Panc1 (cell line): Measurements from ENCODE around the gene CDH16. TPM values are rescaled to one million over a fixed set of nuclear protein-coding genes. Genes with fewer than 3 reads are reported as not detected.

Source experiments
- ATAC-seq: fragments of 200-7000 bp; cut with Tn5 transposase; 2 replicates; pipeline ENCODE4 v1.9.1; 2020; ENCODE audit warnings: mild to moderate bottlenecking, moderate library complexity
- BruUV-seq: library from RNA; stranded (reverse); fragments of 400-500 nt; replicated peaks from 2 replicates; lab custom pipeline; 2021; lab: Mats Ljungman, UMichigan
- CTCF ChIA-PET: fragments of 300-600 bp; sonication (Branson Sonifier 250); formaldehyde crosslinking; loops from one replicate; lab custom pipeline; 2022; ENCODE audit warnings: antibody characterized with exemption; lab: Charles Lee
- POLR2A ChIA-PET: fragments of 300-600 bp; sonication (Branson Sonifier 250); formaldehyde crosslinking; loops from one replicate; lab custom pipeline; 2022; ENCODE audit warnings: antibody characterized with exemption; lab: Charles Lee
- DNase-seq: peaks from one replicate; pipeline ENCODE4 v3.0.0-alpha.2; 2010; ENCODE audit warnings: low read depth, low spot score
- H3K27ac ChIP-seq: 2 replicates; pipeline ENCODE4 v1.5.1; 2011; ENCODE audit warnings: mild to moderate bottlenecking, low read length, inconsistent platforms
- H3K27me3 ChIP-seq: fragments of 200-500 bp; sonication (Bioruptor generic); 2 replicates; pipeline ENCODE4 v1.6.0; 2014; ENCODE audit warnings: low read length, inconsistent platforms; ENCODE audit not compliant: control insufficient read depth, insufficient read depth
- H3K36me3 ChIP-seq: fragments of 200-500 bp; sonication (Bioruptor generic); 2 replicates; pipeline ENCODE4 v1.5.1; 2014; ENCODE audit warnings: inconsistent platforms, mild to moderate bottlenecking, low read length, moderate library complexity; ENCODE audit not compliant: control insufficient read depth, insufficient read depth
- H3K4me1 ChIP-seq: 2 replicates; pipeline ENCODE4 v1.5.1; 2011; ENCODE audit warnings: inconsistent platforms, mild to moderate bottlenecking, low read length, moderate library complexity; ENCODE audit not compliant: control insufficient read depth, insufficient read depth
- H3K4me3 ChIP-seq, 2 experiments: 2 replicates each; pipeline ENCODE4 v1.5.1; 2011 to 2012; ENCODE audit warnings: low read depth in 2 of 2, low read length in 2 of 2, mild to moderate bottlenecking in 2 of 2, inconsistent platforms in 1 of 2, moderate library complexity in 1 of 2
- H3K9me3 ChIP-seq: fragments of 200-500 bp; sonication (Bioruptor generic); 2 replicates; pipeline ENCODE4 v1.5.1; 2014; ENCODE audit warnings: low read depth, mild to moderate bottlenecking, inconsistent platforms, low read length, moderate library complexity; ENCODE audit not compliant: control insufficient read depth, insufficient read depth
- CTCF ChIP-seq: fragments of 450-650 bp; IDR thresholded peaks from 2 replicates; pipeline ENCODE4 v1.5.1; 2017; ENCODE audit warnings: mild to moderate bottlenecking
- POLR2AphosphoS5 ChIP-seq: IDR thresholded peaks from 2 replicates; pipeline ENCODE4 v1.6.1; 2012; ENCODE audit warnings: mild to moderate bottlenecking, low read depth, low read length, moderate library complexity
- REST ChIP-seq, 2 experiments: IDR thresholded peaks; 2 replicates each; pipeline ENCODE4 v1.6.1; 2011 to 2012; ENCODE audit warnings: low read depth in 2 of 2, control low read depth in 1 of 2, low read length in 1 of 2, mild to moderate bottlenecking in 1 of 2, moderate library complexity in 1 of 2; ENCODE audit not compliant: insufficient read depth in 1 of 2
- SIN3A ChIP-seq: IDR thresholded peaks from 2 replicates; pipeline ENCODE4 v1.6.1; 2012; ENCODE audit warnings: low read depth, mild to moderate bottlenecking, low read length, moderate library complexity, borderline replicate concordance; ENCODE audit not compliant: insufficient read depth
- TCF7L2 ChIP-seq: IDR thresholded peaks from 2 replicates; pipeline ENCODE4 v1.6.1; 2011; ENCODE audit warnings: mild to moderate bottlenecking, low read depth, low read length, inconsistent platforms
- in situ Hi-C: cut with HindIII; loops from 2 replicates; pipeline ENCODE4 v1.10.0; 2016; ENCODE audit warnings: low sequenced_read_pairs, low pct_unique_long_range_greater_than_20kb
- intact Hi-C: fragments of 100-400 bp; cut with micrococcal nuclease; formaldehyde crosslinking; loops from one replicate; pipeline ENCODE4 v1.10.0; 2022; ENCODE audit not compliant: unreplicated experiment
- total RNA-seq: library from RNA; stranded (reverse); gene quantifications from one replicate; pipeline ENCODE4 v1.2.1, GENCODE V29; 2021; ENCODE audit not compliant: unreplicated experiment

CDH16 gene
- total RNA-seq, 1 experiment from 2014 or later, result not detected

GRCh38 chr16:66926961-66927436, 8.3 kb upstream of the CDH16 start:
- no peaks in the 10 kb centered on the region for H3K36me3 ChIP-seq
- H3K9me3 ChIP-seq, result no peaks in the 10 kb centered on the region
- ATAC-seq, result peak; percentile 54
- CTCF ChIA-PET, result no interaction called here
- DNase-seq, result no peak
- POLR2A ChIA-PET, result no interaction called here
- no peaks in the 10 kb centered on the region for H3K27me3 ChIP-seq
- H3K27ac ChIP-seq, result no peak overlapping the region
- TF ChIP-seq POLR2AphosphoS5 (no peak), SIN3A (no peak)
- intact Hi-C loops (no loop called here), in situ Hi-C loops (no loop called here)
- peaks cover 6% of the 10 kb centered on the region; the same call in 1 of the 2 replicates for H3K4me1 ChIP-seq
- BruUV-seq, result no TSS peak
- no peak overlapping the region for H3K4me3 ChIP-seq

GRCh38 chr16:66926171-66926947, 7.7 kb upstream of the CDH16 start:
- CTCF ChIA-PET, result interaction anchor here (0.6 to 0.7 kb wide), 2 partner anchors 22 to 189 kb away, joined by 3 to 4 read pairs; no protein-coding TSS in a partner anchor
- TF ChIP-seq TCF7L2, result no peak
- TF ChIP-seq REST (IDR thresholded peaks at IDR 0.05; ENCODE audit: insufficient read depth in 1 of 2, low read depth in 2 of 2, low read length in 1 of 2), result no peak
- no peak for TF ChIP-seq CTCF
- no peak for TF ChIP-seq POLR2AphosphoS5
- no peak for TF ChIP-seq SIN3A
- Histone ChIP-seq H3K36me3 (no peaks in the 10 kb centered on the region), H3K4me1 (peaks cover 6% of the 10 kb centered on the region; the same call in 1 of the 2 replicates), H3K27ac (no peak overlapping the region), H3K27me3 (no peaks in the 10 kb centered on the region), H3K9me3 (no peaks in the 10 kb centered on the region), H3K4me3 (no peak overlapping the region)
- intact Hi-C loops, result no loop called here
- in situ Hi-C loops, result no loop called here
- DNase-seq (no peak), ATAC-seq (no peak)
- BruUV-seq, result no TSS peak
- POLR2A ChIA-PET, result no interaction called here
